AG08395 (cell line): ENCODE results near the gene SEMA3B.
"Not testable (repeated sequence)": the region's sequence is repeated elsewhere in the genome, so short reads cannot be mapped to it uniquely, and the experiment has no call there.

Experiments
- DNase-seq: peaks from one replicate; pipeline ENCODE4 v3.0.0; 2012; ENCODE audit warnings: mixed read lengths, low spot score

Gene SEMA3B

DNA sequence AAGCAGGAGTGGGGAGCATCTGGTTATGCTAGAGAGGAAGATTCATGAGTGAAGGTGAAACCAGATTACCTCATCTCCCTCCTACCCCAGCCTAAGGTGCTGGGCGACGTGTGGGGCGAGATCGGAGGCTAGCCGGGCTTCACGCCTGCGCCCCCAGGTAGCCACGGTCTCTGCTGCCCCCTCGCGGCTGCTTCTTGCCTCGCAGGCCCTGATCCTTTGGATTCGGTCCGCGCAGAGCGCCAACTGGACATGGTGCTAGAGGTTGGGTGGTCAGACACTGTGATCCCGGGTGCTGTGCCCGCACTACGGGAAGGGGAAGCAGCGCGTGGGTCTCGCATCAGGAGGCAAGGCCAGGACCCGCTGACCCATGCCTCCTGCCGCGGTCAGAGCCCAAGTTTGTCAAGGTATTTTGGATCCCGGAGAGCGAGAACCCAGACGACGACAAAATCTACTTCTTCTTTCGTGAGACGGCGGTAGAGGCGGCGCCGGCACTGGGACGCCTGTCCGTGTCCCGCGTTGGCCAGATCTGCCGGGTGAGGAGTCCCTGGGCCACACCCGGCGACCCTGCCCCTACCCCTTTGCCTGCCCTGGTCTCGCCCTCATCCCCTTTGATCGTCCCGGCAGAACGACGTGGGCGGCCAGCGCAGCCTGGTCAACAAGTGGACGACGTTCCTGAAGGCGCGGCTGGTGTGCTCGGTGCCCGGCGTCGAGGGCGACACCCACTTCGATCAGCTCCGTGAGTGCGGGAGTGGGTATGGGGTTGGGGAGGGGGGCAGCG lies 4.2 kb downstream of the SEMA3B start:
- DNase-seq = peak; percentile 93

DNA sequence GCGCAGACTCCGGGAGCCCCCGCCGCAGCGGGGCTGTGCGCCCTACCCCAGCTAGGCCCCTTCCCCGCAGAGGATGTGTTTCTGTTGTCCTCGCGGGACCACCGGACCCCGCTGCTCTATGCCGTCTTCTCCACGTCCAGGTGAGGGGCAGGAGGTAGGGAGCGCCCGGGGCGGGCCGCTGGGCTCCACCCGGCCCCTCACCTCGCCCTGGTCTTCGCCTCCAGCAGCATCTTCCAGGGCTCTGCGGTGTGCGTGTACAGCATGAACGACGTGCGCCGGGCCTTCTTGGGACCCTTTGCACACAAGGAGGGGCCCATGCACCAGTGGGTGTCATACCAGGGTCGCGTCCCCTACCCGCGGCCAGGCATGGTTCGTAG lies 4.7 kb downstream of the SEMA3B start:
- no peak for DNase-seq

DNA sequence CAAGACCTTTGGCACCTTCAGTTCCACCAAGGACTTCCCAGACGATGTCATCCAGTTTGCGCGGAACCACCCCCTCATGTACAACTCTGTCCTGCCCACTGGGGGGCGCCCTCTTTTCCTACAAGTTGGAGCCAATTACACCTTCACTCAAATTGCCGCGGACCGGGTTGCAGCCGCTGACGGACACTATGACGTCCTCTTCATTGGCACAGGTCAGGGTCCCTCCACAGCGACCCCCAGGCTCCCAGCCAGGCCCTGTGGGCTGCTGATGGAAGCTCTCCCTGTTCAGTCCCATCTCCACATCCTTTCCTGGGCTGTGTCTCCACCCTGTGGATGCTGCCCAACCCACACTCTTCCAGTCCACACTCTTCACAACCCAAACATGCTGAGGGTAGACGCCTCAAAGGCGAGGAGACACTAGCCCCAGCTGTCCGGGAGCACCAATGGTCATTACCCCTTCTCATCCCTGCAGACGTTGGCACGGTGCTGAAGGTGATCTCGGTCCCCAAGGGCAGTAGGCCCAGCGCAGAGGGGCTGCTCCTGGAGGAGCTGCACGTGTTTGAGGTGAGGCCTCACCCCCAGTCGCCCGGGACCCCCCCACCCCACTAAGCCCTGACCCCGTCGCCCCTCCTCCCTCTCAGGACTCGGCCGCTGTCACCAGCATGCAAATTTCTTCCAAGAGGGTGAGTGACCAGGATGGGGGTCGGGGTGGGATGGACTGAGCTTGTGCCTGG lies 5.6 kb downstream of the SEMA3B start:
- no peak for DNase-seq

DNA sequence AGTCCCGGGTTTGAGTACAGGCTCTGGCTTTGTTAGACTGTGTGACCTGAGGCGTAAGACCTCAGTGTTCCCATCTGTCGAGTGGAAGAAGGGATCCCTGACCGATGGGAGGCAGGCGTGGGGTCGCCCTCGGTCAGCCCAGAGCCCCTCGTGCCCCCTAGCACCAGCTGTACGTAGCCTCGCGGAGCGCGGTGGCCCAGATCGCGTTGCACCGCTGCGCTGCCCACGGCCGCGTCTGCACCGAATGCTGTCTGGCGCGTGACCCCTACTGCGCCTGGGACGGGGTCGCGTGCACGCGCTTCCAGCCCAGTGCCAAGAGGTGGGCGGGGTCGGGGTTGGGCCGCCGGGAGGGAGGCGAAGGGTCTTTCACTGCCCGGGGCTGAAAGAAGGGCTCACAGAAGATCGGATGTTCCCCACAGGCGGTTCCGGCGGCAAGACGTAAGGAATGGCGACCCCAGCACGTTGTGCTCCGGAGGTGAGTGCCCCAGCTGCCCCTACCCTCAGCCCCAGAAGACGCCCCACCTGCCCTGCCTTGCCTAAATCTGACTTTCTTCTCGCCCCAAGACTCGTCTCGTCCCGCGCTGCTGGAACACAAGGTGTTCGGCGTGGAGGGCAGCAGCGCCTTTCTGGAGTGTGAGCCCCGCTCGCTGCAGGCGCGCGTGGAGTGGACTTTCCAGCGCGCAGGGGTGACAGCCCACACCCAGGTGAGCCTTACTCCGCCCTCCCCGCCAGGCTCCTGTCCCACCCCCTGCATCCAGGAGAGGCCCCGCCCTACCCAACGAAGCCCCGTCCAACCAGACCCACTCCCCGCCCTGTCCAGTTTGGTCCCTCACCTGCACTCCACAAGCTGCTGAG lies 6.4 kb downstream of the SEMA3B start:
- no peak for DNase-seq

DNA sequence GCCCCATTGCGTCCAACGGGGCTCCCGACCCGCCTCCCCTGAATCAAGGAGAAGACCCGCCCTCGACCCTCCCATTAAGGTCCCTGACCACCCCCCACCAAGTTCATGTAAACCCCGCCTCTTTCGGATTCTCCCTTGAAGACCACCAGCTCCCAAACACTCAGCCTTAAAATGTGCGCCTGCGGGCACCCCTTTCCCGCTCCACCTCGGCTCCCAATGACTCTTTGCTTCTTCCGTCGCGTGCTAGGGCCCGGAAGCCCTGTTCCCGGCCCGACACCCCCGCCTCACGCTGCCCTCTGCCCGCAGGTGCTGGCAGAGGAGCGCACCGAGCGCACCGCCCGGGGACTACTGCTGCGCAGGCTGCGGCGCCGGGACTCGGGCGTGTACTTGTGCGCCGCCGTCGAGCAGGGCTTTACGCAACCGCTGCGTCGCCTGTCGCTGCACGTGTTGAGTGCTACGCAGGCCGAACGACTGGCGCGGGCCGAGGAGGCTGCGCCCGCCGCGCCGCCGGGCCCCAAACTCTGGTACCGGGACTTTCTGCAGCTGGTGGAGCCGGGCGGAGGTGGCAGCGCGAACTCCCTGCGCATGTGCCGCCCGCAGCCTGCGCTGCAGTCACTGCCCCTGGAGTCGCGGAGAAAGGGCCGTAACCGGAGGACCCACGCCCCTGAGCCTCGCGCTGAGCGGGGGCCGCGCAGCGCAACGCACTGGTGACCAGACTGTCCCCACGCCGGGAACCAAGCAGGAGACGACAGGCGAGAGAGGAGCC lies 7.2 kb downstream of the SEMA3B start:
- DNase-seq = no peak

DNA sequence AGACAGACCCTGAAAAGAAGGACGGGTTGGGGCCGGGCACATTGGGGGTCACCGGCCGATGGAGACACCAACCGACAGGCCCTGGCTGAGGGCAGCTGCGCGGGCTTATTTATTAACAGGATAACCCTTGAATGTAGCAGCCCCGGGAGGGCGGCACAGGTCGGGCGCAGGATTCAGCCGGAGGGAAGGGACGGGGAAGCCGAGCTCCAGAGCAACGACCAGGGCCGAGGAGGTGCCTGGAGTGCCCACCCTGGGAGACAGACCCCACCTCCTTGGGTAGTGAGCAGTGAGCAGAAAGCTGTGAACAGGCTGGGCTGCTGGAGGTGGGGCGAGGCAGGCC lies 7.8 kb downstream of the SEMA3B start:
- no peak for DNase-seq

DNA sequence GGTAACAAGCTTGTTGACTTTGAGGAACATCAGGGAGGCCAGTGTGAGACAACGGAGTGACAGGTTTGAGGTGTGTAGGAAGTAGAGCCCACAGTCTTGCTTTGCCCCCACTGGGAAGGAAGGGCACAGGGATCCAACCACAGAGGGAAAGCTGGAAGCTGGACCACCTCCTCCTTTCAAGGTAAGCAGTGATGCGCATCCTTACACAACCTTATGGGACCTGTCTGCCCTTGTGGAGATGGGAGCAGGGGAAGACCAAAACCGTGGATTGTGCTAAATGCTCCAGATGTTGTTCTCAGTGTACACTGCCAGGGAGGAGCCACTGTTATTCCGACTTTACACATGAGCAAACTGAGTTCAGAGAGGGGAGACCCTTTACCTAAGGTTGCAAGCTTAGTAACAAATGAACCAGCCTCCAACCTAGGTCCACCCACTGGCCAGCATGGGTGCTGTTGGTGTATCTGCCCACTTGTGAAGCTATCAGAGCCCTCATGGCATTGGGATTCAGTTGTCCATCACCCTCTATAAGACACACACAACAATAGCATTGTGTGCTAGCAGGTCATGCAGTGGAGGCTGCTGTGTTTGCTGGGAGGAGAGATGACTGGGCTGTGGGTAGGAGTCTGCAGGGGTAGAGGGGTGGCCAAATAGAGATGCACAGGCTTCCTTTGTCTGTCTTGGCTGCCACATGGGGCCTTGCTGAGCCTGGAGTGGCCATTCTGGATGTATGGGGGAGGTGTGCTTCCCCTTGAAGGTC lies 9.4 kb downstream of the SEMA3B start:
- no peak for DNase-seq

DNA sequence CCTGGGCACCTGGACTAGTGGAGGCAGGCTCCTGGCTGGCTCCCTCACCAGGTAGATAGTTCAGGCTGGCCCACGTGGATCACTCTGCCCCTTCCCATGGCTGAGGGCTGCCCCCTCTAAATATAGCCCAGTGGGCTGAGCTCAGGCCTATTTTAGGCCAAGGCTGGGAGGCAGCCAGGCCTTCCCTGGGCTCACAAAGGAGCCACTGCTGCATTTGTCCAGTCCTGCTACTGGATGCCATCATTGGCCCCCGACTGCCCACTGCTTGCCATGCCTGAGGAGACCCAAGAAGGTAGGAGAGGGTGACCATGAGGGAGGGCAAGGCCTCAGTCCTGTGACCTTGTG lies 9.9 kb downstream of the SEMA3B start, which contains the start of gene LSMEM2:
Gene LSMEM2 (plus strand): TSS at position 208 of the 345 bp plus-strand sequence. CDS start 27 bp downstream, at position 235.
- DNase-seq = no peak

DNA sequence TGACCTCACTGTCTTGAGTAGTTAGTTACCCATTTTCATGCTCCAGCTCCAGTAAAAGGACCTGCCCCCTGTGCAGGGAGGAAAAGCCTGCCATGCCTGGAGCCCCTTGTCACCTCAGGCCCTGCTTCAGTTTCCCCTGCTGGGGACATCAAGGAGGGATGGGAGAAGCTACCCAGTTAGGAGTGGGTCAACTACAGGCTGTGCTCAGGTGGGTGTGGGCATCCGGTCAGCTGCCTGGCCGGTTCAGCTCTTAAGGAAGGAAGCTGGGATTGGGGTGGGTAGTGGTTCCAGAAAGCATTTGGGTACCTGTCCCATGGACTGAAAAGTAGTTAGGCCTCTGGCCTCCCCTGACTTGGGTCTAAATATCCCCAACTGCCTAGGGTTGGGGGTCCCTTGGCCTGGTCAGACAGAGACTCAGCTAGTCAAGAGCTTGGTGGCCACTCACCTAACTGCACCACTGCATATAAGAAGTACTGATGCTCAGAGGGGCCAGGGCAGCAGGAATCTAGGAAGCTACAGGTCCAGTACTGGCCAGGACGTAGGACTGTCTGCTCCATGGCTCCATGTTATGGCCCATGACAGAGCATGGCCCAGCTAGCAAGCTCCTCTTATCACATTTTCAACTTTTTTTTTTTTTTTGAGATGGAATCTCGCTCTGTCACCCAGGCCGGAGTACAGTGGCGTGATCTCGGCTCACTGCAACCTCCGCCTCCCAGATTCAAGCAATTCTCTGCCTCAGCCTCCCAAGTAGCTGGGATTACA lies 10.5 kb downstream of the SEMA3B start:
- DNase-seq = no peak

DNA sequence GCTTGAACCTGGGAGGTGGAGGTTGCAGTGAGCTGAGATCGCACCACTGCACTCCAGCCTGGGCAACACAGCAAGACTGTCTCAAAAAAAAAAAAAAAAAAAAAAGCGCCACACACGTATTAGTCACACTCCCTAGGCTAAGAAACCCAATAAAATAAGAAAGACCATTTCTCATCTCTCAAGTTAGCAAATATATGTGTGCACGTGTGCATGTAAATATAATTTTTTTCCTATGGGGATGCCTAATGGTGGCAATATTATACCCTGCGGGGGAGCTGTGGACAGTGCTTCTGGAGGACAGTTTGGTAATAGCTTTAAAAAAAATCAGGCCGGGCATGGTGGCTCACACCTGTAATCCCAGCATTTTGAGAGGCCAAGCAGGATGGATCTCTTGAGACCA lies 15.2 kb downstream of the SEMA3B start:
- DNase-seq = not testable (repeated sequence)

DNA sequence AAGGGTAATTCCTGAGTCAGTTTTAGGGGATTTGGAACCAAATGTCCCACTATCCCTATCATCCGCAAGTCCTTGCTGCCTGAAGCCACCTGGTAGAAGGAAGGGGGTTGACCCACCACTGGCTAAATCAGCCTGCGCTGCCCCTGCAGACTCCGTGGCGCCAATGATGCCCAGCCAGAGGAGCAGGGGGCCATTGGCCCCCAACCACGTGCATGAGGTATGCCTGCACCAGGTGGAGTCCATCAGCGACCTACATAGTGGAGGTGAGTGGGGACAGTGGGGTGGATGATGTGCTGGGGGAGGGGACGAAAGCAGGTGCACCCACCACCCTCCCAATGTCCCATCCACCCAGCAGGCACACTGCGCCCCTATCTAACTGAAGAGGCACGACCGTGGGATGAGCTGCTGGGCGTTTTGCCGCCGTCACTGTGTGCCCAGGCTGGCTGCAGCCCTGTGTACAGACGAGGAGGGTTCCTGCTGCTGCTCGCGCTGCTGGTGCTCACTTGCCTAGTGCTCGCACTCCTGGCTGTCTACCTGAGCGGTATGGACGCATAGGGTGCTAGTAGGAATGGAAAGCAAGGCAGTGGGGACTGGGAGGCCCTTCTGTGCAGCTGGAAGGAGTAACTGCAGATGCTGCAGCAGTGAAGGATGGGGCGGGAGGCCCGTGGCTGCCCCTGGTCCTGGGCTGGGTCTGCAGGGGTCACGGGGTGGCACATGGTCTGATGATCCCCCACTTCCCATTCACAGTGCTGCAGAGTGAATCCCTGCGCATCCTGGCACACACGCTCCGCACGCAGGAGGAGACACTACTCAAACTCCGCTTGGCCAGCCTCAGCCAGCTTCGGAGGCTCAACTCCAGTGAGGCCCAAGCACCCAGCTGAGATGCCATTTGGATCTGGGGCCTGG lies 17.6 kb downstream of the SEMA3B start:
- no peak for DNase-seq

DNA sequence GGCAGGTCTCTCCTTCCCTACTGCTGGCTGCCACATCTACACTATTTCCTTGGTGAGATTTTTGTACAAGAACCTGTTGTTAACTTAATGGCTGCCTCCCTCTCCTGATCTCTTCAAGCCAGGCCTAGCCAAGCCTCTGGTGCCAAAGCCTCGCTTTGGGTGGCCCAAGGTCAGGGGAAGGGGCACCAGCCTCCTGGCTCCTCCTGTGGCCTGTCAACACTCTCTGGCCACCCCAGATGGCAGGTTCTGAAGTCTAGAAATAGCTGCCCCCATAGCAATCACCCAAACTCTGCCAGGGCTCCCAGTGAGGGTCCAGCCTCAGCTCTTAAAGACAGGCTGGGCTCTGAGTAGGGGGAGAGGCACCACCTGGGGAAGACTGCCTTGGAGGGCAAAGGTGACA lies 18.3 kb downstream of the SEMA3B start:
- no peak for DNase-seq

DNA sequence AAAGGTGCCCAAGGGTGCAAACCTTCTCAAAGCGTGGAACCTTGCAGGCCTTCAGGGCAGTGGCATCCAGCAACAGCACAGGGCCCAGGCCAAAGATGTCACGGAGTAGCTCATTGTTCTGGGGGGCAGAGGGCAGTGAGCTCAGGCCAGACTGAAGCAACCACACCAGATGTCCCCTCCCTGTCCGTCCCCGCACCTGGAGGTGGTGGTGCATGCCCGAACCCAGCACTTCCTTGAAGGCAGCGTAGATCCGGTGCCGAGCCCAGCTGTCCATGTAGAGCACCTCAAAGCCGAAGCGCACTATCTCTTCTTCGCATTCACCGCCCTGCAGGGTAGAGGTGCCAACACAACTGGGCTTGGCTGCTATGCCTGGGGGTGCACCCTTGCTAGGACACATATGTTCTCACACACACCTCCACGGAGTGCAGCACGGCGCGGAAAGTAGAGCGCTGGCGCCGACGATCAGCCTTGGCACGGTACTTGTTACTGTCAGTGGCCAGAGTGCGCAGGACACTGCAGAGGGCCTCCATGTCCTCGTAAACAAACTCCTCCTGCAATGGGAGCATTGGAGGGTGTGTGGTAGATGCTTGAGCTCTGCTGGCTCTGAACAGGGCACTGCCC lies 19.6 kb downstream of the SEMA3B start:
- DNase-seq = no peak

DNA sequence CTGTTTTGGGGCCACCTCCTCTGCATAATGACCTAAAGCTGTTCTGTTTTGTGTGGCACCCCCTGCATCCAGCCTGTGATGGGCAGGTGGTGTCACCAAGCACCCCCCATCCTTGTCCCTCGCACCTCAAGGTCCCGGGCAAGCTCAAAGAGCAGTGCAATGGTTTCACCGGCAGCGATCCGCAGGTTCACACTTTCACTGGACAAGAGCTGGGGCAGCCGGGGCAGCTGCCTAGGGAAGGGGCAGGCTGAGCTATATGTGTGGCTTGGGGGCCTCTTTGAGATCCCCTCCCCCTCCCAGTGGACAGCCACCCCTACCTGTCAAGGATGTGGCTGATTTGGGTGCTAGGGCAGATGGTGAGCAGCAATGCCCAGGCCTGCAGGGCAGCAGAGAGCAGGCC lies 20.2 kb downstream of the SEMA3B start:
- DNase-seq = no peak

DNA sequence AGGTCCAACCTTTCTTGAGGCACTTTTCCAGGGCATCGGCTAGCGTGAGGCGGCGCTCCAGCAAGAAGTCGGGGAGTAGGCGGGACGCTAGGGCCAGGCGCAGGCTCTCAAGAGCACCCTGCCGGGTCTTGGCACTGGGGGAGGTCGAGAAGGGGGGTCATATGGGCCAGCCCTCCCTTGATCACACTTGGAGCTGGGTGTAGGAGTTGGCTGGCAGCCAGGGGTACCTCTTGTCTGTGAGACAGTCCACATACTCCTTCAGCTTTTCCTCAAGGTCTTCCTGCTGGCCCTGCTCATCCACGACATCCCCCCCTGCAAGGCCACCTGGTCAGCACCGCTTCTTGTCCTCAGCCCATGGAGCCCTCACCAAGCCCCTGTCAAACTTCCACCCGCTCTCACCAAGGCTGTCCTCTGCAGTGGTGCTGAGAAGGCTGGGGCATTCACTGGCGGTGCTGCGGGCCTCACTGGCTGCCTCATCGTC lies 21.3 kb downstream of the SEMA3B start:
- DNase-seq = no peak

DNA sequence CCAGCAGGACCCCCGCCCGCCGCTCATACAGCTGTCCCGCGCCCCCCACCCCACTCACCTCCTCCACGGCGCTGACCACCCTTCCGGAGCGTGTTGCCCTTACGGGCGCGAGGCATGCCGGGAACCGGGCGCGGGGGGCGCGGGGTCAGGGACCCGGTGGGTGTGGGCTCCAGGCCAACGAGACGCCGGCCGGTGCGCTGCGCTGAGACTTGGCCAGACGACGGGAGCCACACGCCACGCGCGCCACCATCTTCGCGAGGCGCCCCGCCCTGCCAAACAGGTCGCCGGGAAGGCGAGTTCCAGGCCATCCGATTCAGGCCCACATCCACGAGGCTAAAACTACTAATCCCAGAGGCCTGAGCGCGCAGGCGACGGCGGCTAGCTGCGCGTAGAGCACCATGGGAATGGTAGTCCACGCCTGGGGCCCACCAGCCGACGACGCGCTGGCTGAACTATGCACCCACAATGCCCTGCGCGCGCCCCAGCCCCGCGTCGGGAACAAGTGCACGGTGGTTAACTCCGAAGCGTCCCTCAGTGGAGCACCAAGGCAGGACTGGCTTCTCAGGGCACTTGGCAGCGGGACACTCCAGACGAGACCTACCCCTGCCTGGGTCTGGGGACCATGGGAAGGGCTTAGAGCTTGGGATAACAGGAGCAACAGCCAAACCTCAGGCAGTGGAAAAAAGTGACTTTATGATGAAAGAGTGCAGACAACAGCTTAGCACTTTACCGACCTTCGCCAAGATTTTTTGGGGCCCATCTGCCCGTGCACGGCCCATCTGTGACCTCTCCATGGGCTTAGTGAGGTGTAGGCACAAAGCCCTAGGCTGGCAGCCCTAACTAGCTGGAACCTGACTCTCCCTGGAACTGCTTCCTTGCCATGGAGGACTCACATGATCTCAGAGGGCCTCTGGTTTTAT lies 23.5 kb downstream of the SEMA3B start, which contains the start of gene IFRD2:
Gene IFRD2 (minus strand): TSS at position 271 of the 920 bp plus-strand sequence. CDS start 155 bp downstream, at position 116.
- DNase-seq = peak; percentile 96

DNA sequence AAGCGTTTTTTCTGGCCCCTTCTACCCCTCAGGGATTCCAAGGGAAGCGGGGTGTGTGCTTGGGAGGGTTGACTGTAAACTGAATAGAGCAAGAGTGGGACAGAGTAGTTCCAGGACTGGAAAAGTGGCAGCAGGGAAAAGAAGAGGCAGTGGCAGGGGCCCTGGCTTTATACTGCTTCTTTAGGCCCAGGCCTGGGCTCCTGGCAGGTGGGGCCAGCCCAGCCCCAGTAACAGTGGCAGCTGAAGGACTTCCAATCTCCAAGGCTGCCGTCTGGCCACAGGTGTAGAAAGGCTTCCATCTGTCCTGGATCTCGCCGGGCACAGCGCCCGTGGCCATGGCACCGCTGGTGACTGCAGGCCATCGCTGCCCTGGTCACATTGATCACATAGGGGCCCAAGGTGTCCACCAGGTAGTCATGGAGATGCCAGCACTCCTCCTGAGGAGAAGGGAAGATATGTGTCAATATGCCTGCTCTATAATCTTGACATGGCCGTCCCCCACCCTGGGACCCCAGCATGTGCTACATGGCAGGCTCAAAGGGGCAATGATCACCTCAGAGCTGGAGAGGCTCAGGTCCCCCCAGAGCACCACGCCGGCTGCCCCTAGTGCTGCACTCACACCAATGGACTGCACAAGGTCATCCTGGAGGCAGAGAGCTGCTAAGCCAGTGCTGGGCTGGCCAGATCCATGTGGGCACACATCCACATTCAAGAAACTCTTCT lies 24.3 kb downstream of the SEMA3B start:
- no peak for DNase-seq
